Measurements from ENCODE around the gene UBE2V1.

GRCh38 chr20:50070361-50070760 lies 42.6 kb downstream of the UBE2V1 start:
- no peak for TF ChIP-seq CTCF (conservative IDR thresholded peaks at IDR 0.05; ENCODE audit: low read length)
- TF ChIP-seq EZH2phosphoT487 (IDR thresholded peaks at IDR 0.05; ENCODE audit: borderline replicate concordance): no peak
